ENCODE results near the gene ERICH6.

Gene ERICH6

DNA sequence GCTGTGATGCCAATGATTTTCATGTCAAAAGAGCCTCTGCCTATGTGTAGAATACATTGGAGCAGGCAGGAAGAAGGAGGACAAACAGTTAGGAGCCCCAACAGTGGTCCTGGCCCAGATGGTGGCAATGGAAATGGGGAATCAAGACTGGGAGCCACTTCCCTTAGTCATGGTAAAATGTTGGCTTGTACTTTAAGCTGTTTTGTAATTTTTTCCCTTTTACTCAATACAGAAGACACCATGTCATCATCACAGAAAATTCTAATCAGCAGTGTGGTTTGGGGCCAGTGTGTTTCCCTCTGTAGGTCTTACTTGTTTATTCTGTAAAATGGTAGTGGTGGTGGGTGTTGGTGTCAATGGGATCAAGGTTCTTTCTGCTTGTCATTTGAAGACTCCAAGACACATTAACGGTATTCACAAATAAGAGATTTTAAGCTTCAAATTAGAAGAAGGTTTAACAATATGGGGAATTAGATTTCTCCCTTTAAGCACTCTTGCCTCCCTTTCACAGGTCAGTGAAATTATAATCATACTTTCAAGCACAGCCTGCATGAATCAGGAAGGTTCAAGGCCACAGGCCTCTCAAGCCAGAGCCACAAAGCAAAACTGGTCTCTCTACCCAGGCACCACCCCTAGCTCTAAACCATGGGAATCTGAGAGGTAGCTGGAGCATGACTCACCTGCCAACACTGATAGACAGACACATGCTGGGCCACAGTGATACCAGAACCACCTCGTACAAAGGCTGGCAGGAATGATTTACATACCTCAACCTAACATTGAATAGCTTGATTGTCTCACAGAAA is 34.4 kb upstream of the ERICH6 start:
- no peak for DNase-seq
- in situ Hi-C loops (cut with MboI; ENCODE audit: low pct_unique_long_range_greater_than_20kb, low sequenced_read_pairs), result no loop called here

DNA sequence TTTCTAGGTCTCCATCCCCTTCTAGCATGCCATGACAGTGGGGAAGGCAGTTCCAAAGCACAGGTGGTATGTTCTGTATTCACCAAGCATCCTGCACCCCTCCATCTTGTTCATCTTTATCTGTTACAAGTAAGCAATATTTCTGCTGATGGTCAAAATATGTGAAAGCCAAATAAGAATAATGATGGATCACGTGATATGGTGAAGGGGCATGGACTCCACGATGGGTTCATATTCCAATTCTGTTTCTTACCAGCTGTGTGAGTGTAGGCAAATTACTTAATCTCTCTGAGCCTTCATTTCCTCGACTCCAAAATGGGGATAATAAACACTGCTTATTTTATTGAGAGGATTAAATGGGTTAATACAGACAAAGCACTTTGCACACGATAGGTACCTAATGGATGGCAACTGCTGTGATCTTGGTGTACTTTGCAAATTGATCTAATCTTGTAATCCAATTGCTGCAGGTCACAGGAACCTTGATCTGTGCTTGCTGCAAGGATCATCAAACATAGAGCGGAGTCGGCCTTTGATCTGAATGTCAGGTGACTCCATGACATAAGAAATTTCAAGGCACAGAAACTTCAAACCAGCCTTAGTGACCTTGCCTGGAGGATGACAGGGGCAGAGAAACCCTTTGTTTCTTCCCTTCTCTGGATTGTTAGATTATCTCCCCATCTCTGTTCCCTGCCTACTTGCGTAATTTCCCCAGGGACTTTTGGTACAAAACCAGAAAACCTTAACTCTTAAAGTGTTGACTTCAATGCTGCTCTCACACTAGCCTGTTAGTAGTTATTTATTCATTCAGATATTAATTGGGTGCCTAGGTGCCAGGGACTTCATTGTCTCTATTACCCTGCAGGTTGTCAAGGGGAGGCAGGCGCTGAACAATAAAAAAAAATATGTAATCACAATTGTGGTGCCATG is 33.4 kb upstream of the ERICH6 start:
- DNase-seq, result no peak
- in situ Hi-C loops (cut with MboI; ENCODE audit: low pct_unique_long_range_greater_than_20kb, low sequenced_read_pairs), result no loop called here

GRCh38 chr3:150736316-150736719 is 32.6 kb upstream of the ERICH6 start:
- in situ Hi-C loops (cut with MboI; ENCODE audit: low pct_unique_long_range_greater_than_20kb, low sequenced_read_pairs), result no loop called here
- DNase-seq, result no peak

GRCh38 chr3:150734795-150735119 is 31.0 kb upstream of the ERICH6 start:
- DNase-seq, result no peak
- in situ Hi-C loops (cut with MboI; ENCODE audit: low pct_unique_long_range_greater_than_20kb, low sequenced_read_pairs), result no loop called here

DNA sequence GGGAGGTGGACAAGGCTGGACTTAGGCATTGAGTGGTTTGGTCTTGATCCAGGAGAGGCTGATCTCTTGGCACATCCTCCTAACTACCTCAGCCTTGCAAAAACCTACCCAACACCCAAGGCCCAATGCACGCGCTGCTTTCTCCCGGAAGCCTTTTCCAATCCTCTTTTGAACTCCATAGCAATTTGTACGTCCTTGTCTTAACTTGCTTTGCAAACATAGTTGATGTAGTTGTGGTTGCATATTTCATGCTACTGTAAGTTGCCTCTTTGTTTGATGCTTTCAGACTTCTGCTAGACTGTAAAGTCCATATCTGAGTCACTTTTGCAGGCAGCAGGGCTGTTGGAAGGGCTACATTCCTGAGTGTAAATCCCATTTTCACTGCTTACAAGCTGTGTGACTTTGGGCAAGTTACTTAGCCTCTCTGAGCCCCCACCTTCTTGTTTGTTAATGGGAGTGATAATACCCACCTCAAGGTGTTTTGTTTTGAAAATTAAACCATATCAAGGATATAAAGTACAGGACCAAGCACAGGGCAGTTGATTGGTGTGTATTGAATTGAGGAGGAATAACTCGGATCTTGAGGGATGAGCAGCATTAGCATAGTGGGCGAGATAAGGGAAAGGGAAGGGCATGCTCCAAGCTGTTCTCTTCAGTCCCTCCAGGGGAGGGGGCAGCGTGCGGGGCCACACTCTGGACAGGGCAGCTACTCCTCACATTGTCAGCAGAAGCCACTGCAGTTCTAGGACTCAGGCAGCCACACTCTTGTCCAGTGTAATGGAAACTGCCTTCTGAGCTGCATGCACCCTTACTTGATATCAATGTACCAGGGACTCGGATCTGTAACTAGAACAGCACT is 30.4 kb upstream of the ERICH6 start:
- in situ Hi-C loops (cut with MboI; ENCODE audit: low pct_unique_long_range_greater_than_20kb, low sequenced_read_pairs), result no loop called here
- no peak for DNase-seq

GRCh38 chr3:150733373-150733935 is 29.7 kb upstream of the ERICH6 start:
- in situ Hi-C loops (cut with MboI; ENCODE audit: low pct_unique_long_range_greater_than_20kb, low sequenced_read_pairs), result no loop called here
- DNase-seq, result no peak

DNA sequence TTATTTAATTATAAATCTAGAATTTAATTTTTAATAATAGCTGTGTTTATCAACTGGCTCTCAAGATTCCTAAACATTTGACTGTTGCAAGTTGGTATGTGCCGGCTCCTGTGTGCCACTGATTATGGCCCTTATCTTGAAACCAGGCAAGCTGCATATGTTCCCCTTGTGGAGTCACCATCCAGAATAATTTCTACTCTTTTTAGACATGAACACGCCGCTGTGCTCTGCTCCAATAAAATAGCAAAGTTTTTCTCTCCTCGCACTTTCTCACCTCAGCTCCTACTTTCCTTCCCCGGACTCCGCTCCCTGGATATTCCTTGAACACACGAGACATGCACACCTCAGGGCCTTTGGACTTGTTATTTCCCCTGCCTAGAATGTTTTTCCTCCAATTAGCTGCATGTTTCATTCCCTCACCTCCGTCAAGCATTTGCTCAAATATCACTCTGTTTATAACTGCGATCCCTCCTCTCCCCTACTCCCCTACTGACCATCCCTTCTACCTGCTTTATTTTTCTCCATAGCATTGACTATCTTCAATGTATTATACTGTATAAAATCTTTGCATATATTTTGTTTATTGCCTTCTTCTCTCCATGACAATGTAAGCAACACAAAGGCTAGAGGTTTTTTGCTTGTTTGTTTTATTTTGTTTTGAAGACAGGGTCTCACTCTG is 26.1 kb upstream of the ERICH6 start:
- no peak for DNase-seq
- in situ Hi-C loops (cut with MboI; ENCODE audit: low pct_unique_long_range_greater_than_20kb, low sequenced_read_pairs), result no loop called here

DNA sequence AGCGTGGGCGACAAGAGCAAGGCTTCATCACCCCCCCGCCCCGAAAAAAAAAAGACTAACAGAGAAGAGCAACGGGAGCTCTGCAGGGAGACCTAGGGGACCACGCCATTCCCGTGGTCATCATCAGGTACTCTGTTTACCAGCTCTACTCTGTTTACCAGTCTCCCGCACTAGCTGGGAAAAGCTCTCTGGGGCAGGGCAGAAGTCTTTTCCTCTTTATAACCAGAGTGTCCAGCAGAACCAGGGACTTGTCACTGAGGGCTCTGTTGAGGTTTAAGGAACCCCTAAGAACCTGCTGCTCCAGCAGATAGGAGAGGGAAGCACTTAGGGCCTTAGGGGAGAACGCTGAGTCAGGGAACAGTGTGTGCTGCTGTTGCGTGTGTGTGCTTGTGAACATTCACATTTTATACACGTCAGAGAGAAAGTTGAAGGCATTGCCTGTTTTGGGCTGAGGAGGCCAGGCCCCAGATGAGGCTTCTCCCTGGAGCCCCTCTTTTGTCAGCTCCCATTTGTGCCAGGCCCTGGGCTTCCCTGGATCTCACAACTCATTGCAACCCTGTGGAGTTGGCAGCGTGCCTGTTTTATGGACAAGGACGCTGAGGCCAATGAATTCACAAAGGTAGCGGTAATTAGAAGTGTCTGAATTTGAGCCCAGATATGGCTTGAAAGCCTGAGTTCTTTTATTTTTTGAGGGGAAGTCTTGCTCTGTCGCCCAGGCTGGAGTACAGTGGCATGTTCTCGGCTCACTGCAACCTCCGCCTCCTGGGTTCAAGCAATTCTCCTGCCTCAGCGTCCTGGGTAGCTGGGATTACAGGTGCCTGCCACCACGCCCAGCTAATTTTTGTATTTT is 24.2 kb upstream of the ERICH6 start:
- DNase-seq, result no peak
- in situ Hi-C loops (cut with MboI; ENCODE audit: low pct_unique_long_range_greater_than_20kb, low sequenced_read_pairs), result no loop called here

DNA sequence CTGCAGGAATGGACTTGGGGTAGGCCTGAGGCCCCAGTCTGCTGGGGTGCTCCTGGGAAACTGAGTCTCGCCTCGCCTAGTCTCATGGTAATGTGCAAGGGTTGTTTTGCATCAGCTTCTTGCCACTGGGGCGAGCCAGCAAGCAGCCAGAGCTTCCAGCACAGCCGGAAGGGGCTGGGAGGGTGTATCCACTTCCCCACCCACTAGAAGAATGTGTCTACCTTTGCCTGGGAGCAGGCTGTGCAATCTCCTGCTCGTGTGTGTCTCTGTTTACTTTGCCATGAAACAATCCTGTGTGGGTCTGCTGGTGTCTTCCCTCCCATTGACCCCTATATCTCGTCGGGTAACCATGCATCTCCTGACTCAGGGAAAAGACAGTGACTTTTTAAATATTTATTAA is 21.8 kb upstream of the ERICH6 start:
- DNase-seq, result no peak
- in situ Hi-C loops (cut with MboI; ENCODE audit: low pct_unique_long_range_greater_than_20kb, low sequenced_read_pairs), result no loop called here

GRCh38 chr3:150723946-150724345 is 20.2 kb upstream of the ERICH6 start:
- no peak for DNase-seq

DNA sequence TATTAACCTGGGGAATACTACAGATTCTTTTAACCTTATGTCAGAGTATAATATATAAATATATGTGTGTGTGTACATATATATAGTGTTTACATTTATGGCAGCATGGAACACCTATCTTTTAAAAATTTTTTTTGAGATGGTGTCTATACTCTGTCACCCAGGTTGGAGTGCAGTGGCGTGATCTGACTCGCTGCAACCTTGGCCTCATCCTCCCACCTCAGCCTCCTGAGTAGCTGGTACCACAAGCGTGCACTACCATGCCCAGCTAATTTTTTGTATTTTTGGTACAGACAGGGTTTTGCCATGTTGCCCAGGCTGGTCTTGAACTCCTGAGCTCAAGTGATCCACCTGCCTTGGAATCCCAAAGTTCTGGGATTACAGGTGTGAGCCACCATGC is 18.5 kb upstream of the ERICH6 start:
- in situ Hi-C loops (cut with MboI; ENCODE audit: low pct_unique_long_range_greater_than_20kb, low sequenced_read_pairs), result no loop called here
- no peak for DNase-seq

More at GRCh38 chr3:150723946-150724345, 20.2 kb upstream of the ERICH6 start:
- in situ Hi-C loops (cut with MboI; ENCODE audit: low pct_unique_long_range_greater_than_20kb, low sequenced_read_pairs), result no loop called here

GRCh38 chr3:150721285-150722130 is 17.8 kb upstream of the ERICH6 start:
- in situ Hi-C loops (cut with MboI; ENCODE audit: low pct_unique_long_range_greater_than_20kb, low sequenced_read_pairs), result no loop called here
- DNase-seq, result peak; percentile 83

DNA sequence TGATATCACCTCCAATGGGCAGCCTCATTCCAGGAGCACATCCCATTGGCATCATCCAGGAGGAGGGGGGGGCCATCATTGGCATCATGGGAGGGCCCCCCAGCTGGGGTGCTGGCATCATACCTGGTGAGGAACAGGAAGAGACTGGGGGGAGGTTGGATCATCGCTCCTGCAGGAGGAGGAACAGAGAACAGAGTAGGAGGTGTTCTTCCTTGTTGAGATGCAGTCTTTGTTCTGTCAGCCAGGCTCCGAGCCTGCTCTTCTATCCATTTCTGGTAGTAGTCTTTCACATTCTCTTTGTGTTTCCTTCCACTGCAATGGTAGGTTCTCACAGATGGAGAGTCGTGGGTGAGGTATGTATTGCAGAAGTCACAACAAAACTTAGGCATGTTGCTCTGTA is 16.7 kb upstream of the ERICH6 start:
- in situ Hi-C loops (cut with MboI; ENCODE audit: low pct_unique_long_range_greater_than_20kb, low sequenced_read_pairs), result no loop called here
- no peak for DNase-seq

DNA sequence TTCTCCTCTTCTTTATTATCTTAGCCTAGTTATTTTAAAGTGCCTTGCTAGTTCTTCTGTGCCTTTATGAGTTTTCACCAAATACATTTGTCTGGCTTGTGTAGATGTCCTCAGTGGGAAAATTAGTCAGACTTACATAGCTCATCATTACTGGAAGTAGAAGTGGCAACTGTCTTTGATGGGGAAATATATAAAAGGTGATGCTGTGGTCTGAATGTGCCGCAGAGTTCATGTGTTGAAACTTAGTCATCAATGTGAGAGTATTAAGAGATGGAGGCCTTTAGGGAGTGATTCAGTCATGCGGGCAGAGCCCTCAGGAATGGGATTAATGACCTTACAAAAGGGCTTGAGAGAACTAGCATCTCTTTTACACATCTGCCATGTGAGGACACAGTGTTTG is 6.4 kb upstream of the ERICH6 start:
- no peak for DNase-seq
- in situ Hi-C loops (cut with MboI; ENCODE audit: low pct_unique_long_range_greater_than_20kb, low sequenced_read_pairs), result no loop called here

DNA sequence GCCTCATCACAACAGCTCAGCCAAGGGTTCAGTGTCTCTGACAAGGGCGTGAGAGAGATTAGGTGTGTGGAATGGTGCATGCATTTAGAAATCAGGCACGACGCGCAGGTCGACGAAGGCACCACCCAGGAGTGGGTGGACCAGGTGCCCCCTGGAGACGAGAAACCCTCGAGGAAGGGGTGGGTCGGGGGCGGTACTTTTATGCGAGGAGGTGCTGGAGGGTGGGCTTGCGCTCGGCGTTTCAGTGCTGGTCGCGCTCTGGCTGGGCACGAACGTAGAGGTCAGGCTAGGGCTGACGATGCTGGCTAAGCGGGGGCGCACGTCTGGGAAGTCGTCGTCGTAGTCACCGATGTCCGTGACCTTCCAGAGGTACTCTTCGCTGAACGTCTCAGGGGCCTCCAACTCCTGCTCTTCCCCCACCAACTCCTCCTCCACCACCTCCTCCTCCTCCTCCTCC is 393 bp downstream of the ERICH6 start:
- in situ Hi-C loops (cut with MboI; ENCODE audit: low pct_unique_long_range_greater_than_20kb, low sequenced_read_pairs), result no loop called here
- DNase-seq, result no peak

- peak; percentile 43 for DNase-seq
- in situ Hi-C loops (cut with MboI; ENCODE audit: low pct_unique_long_range_greater_than_20kb, low sequenced_read_pairs), result no loop called here
Measured at GRCh38 chr3:150699068-150699639, 4.6 kb downstream of the ERICH6 start.

GRCh38 chr3:150697646-150698045 is 6.1 kb downstream of the ERICH6 start:
- in situ Hi-C loops (cut with MboI; ENCODE audit: low pct_unique_long_range_greater_than_20kb, low sequenced_read_pairs), result no loop called here
- no peak for DNase-seq

Measured in KBM-7 (cell line).